ENCODE data around the gene PFN3. TPM values are rescaled to one million over a fixed set of nuclear protein-coding genes. Genes with fewer than 3 reads are reported as not detected.
A peak's percentile ranks its signal among the peaks of the same experiment; 100 is the strongest.

PFN3 gene
- total RNA-seq, 4 donors from 2014 or later, result 2.0 TPM; not detected in 3

- Histone ChIP-seq H3K27me3 (peaks cover 0 to 50% (median 15%) of the 10 kb centered on the region in 4 donors), H3K36me3 (no peaks in the 10 kb centered on the region), H3K4me1 (peaks cover 29 to 51% (median 34%) of the 10 kb centered on the region in 3 donors), H3K27ac (peak overlapping the region; percentile 83 to 90 (median 88)), H3K4me3 (peak overlapping the region; percentile 41 to 79 (median 72)), H3K9me3 (no peaks in the 10 kb centered on the region)
- no peak for DNase-seq
- WGBS, 2 donors, result 52% methylated on average over 5 of the region's 16 CpGs; no CpG with 5 or more reads in 1 of the 2 donors
- TF ChIP-seq CTCF (IDR thresholded peaks at IDR 0.05), result no peak
- TF ChIP-seq POLR2A (IDR thresholded peaks at IDR 0.05), result no peak
- intact Hi-C loops (cut with DNase I), result loop anchor here (5.0 kb wide), 1 partner anchor 48 kb away; no protein-coding TSS in a partner anchor
Observed at GRCh38 chr5:177404641-177405179, 4.2 kb upstream of the PFN3 start.

GRCh38 chr5:177403792-177404640, 3.6 kb upstream of the PFN3 start:
- Histone ChIP-seq H3K27me3 (peaks cover 0 to 57% (median 15%) of the 10 kb centered on the region in 4 donors), H3K9me3 (no peaks in the 10 kb centered on the region), H3K4me3 (peak overlapping the region; percentile 41 to 79 (median 72)), H3K36me3 (no peaks in the 10 kb centered on the region), H3K27ac (peak overlapping the region; percentile 83 to 90 (median 88)), H3K4me1 (peaks cover 29 to 52% (median 34%) of the 10 kb centered on the region in 3 donors)
- TF ChIP-seq CTCF (IDR thresholded peaks at IDR 0.05) (peak; percentile 60 to 89 (median 82)), POLR2A (IDR thresholded peaks at IDR 0.05) (peak in 1 of 4 donors; percentile 4)
- 0% methylated on average over 2 of the region's 93 CpGs; no CpG with 5 or more reads in 1 of the 2 donors for WGBS, 2 donors
- intact Hi-C loops (cut with DNase I), result no loop called here
- no peak for DNase-seq

GRCh38 chr5:177403102-177403791, 2.8 kb upstream of the PFN3 start:
- no peak for DNase-seq
- Histone ChIP-seq H3K9me3 (no peaks in the 10 kb centered on the region), H3K27me3 (peaks cover 0 to 64% (median 15%) of the 10 kb centered on the region in 4 donors), H3K4me3 (peak overlapping the region; percentile 41 to 79 (median 72)), H3K36me3 (no peaks in the 10 kb centered on the region), H3K4me1 (peaks cover 29 to 52% (median 34%) of the 10 kb centered on the region in 3 donors), H3K27ac (peak overlapping the region; percentile 83 to 90 (median 88))
- TF ChIP-seq CTCF (IDR thresholded peaks at IDR 0.05) (no peak), POLR2A (IDR thresholded peaks at IDR 0.05) (peak in 1 of 4 donors; percentile 37)
- 2% methylated on average over 7 of the region's 61 CpGs; no CpG with 5 or more reads in 1 of the 2 donors for WGBS, 2 donors
- intact Hi-C loops (cut with DNase I), result no loop called here

- peak overlapping the region; percentile 83 to 90 (median 88) for H3K27ac ChIP-seq
- no peaks in the 10 kb centered on the region for H3K9me3 ChIP-seq
- H3K36me3 ChIP-seq, result no peaks in the 10 kb centered on the region
- WGBS, 2 donors, result 0 to 10% methylated on average over 7 to 12 of the region's 49 CpGs
- peak overlapping the region; percentile 41 to 79 (median 72) for H3K4me3 ChIP-seq
- H3K4me1 ChIP-seq, result peaks cover 29 to 52% (median 34%) of the 10 kb centered on the region in 3 donors
- intact Hi-C loops (cut with DNase I), result no loop called here
- peaks cover 0 to 72% (median 15%) of the 10 kb centered on the region in 4 donors for H3K27me3 ChIP-seq
- no peak for DNase-seq
- TF ChIP-seq POLR2A (IDR thresholded peaks at IDR 0.05), result peak in 1 of 4 donors; percentile 6
- peak; percentile 34 to 78 (median 50) for TF ChIP-seq CTCF (IDR thresholded peaks at IDR 0.05)
Observed at GRCh38 chr5:177402271-177403043, 2.0 kb upstream of the PFN3 start.
